Activated CD4-positive, CD25-positive, alpha-beta regulatory T cell treated with anti-CD3 and anti-CD28 coated beads, Interleukin-2, amount 50 U/mL, for 16 hours (primary cell): ENCODE data around the gene UBL3.
A peak's percentile ranks its signal among the peaks of the same experiment; 100 is the strongest.

Experiments used
- DNase-seq: peaks from one replicate; pipeline ENCODE4 v3.0.0-alpha.2; 2020; ENCODE audit warnings: low read depth, low spot score

UBL3 gene

DNA sequence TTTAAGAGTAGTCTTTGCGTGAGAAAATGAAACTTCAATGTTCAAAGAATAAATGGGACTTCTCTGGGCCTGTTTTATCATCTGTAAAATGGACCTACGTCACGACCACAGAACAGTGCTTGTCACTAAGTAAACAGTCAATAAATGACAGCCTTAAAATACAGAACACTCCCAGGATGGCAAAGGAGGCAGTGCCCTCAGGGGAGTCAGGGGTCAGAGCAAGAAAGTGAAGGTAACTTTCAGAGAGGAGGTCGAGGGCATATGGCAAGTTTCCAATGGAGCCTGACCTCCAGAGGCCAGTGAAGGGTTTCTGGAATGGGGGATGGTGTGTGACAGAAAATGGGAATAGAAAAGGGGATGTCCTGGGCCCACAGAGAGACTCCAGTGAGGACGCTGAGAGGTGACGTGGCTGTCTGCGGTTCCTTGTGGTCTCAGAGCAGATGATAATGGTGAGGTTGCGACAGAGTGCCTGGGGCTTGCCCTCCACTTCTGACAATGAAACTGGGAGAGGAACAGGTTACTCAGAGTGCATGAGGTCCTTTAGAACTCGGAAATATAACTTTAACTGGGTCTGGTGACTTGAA, 91.8 kb downstream of the UBL3 start:
- peak; percentile 19 for DNase-seq

DNA sequence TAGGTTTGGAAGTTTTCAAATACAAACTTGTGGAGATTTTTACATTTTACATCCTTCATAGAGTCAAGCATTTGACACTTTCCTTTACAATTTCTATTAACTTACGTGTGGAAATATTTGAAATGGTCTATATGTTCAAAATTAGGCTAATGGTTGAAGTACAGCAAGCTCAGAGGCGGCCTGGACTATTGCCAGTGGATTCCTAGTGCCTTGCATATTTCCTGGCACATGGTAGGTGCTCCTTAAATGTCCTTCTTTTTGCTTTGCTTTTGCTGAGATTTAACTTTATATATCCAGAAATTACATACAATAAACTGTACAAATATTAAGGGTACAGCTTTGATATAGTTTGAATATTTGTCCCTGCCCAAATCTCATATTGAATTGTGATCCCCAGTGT, 93.9 kb downstream of the UBL3 start:
- no peak for DNase-seq

- DNase-seq = no peak
Observed at GRCh38 chr13:29754473-29754806, 96.0 kb downstream of the UBL3 start.

GRCh38 chr13:29753618-29754472, 96.6 kb downstream of the UBL3 start:
- DNase-seq = no peak

DNA sequence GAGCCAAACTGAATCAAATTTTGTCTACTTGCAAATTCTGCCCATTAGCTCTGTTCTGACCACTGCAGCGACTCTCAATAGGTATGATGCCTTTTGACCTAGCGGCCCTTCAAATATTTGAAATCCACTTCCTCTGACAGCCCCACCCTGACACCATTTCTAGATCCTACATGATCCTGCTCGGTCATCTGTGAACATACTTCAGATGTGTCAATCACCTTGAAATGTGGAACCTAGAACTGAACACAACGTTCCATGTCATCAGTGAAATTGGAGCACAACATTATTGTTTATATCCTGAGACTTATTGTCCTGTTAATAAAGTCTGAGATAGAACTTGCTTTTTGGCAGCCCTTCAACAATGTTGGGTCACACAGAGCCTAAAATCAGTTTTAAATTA, 98.2 kb downstream of the UBL3 start:
- DNase-seq = no peak

DNA sequence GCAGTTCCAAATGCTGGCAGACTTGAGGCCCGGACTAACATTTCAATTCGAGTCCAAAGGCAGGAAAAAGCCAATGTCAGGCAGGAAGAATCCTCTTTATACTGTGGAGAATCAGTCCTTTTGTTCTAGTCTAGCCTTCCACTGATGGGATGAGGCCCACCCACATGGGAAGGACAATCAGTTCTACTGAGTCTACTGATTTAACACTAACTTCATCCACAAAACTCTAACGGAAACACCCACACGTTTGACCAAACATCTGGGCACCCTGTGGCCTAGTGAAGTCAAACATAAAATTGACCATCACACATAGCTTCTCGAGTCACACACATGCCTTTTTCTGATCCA, 100.3 kb downstream of the UBL3 start:
- no peak for DNase-seq

DNA sequence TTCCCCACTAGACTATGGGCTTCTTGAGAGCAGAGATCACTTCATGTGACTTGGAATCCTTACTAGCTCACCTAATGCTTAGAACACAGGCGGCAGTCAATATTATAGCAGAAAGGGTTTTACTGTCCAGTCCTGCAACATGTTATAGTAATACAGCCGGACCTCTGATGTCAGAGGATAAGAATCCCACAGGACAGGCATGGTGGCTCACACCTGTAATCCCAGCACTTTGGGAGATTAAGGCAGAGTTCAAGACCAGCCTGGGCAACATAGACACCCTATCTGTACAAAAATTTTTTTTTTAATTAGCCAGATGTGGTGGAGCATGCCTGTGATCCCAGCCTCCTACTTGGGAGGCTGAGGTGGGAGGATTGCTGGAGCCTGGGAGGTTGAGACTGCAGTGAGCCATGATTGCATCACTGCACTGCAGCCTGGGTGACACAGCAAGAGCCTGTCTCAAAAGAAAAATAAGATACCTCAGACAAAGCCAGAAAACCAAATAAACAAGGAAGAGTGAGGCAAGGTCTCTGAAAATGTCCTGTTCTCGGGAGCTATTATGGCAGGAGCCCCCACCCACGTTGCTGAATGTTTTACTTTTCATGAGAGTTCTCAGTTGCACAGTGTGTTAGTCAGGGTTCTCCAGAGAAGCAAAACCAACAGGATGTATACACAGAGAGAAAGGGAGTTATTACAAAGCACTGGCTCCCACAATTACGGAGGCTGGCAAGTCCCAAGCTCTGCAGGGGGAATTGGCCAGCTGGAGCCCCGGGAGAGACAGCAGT, 100.8 kb downstream of the UBL3 start:
- DNase-seq = no peak

- no peak for DNase-seq
Observed at GRCh38 chr13:29748097-29748496, 102.3 kb downstream of the UBL3 start.

GRCh38 chr13:29746148-29746677, 104.2 kb downstream of the UBL3 start:
- DNase-seq = no peak

- DNase-seq = no peak
Observed at GRCh38 chr13:29745704-29746103, 104.7 kb downstream of the UBL3 start.

- DNase-seq = no peak
Observed at GRCh38 chr13:29743201-29743786, 107.1 kb downstream of the UBL3 start.

GRCh38 chr13:29740961-29741360, 109.5 kb downstream of the UBL3 start:
- no peak for DNase-seq

GRCh38 chr13:29737061-29737460, 113.4 kb downstream of the UBL3 start:
- DNase-seq = no peak

DNA sequence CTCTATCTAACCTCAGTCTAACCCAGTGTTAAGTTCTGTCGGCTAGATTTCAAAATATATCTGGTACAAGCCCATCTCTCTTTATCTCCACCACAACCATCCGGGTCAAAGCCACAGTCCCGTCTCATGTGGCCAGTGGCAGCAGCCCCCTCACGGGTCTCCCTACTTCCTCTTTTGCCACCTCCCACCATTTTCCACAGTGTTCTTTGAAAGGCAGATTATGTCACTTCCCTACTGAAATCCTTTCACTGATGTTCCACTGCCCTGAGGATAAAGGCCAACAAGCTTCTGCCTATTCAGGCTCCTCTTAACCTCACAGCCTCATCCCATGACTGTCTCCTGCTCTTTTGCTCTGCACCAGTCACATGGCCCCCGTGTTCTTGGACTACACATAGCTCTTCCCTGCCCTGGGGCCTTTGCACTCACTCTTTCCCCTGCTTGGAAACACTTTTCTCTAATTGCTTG, 117.2 kb downstream of the UBL3 start:
- DNase-seq = no peak

DNA sequence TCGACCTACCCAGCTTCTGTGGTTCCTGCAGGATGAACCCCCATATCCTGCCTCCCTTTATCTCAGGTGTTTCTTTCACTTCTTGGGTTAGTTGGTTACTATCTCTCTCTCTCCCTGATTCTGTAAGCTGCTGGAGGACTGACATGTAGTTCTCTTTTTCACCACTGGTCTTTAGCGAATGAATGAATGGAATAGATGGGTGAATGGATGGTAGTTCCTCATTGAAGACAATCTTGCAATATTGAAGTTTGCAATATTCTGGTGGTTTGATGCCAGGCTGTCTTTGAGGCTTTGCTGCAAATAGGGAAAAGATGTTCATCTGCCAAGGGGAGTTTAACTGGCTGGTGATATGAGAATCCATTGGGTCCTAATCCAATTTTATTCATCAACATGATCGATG, 120.2 kb downstream of the UBL3 start:
- no peak for DNase-seq

DNA sequence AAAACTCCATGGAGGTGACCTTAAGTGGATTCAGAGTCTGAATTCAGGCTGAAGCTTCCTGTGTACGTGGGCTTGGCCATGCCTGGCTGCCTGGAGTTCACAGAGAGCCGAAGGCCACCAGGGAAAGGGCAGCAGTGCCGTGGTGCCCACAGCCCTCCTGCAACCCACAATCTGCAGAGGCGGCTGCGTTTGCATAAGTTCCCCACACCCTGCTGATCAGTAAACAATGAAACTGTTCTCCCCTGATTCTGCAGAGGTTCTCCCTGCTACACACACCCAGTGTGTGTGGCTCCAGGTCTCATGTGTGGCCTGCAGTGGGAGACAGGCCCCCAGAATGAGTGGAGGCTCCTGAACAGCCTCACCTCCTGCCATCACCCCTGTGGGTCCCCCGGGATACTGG, 128.0 kb downstream of the UBL3 start:
- DNase-seq = no peak

GRCh38 chr13:29721766-29722165, 128.7 kb downstream of the UBL3 start:
- no peak for DNase-seq

- no peak for DNase-seq
Observed at GRCh38 chr13:29718694-29719093, 131.7 kb downstream of the UBL3 start.

DNA sequence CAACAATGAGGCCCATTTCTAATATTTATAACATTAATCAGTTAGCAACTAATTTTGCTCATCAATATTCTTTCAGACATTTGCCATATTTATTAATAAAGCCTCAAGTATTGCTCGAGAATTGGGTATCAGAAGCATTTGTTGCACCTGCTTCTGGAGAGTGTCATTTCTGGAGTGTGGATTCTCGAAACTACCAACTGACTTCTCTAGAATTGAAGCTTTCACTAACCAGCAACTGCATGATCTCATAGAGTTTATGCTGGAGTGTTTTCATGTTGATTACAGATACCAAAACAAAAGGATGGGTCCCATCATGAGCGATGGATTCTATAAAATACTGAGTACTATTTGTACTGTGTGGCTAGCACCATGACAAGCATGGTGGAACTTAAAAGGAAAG, 133.9 kb downstream of the UBL3 start:
- no peak for DNase-seq
